NCI-H2196 treated with DMSO at 0.1 percent for 48 hours (cell line): ENCODE measurements around the gene PTPN1.
"Not testable (repeated sequence)": the region's sequence is repeated elsewhere in the genome, so short reads cannot be mapped to it uniquely, and the experiment has no call there.

Experiments
- DNase-seq: peaks from one replicate; lab custom pipeline; 2025; ENCODE audit not compliant: unreplicated experiment; lab: John Stamatoyannopoulos, UW

The PTPN1 gene

DNA sequence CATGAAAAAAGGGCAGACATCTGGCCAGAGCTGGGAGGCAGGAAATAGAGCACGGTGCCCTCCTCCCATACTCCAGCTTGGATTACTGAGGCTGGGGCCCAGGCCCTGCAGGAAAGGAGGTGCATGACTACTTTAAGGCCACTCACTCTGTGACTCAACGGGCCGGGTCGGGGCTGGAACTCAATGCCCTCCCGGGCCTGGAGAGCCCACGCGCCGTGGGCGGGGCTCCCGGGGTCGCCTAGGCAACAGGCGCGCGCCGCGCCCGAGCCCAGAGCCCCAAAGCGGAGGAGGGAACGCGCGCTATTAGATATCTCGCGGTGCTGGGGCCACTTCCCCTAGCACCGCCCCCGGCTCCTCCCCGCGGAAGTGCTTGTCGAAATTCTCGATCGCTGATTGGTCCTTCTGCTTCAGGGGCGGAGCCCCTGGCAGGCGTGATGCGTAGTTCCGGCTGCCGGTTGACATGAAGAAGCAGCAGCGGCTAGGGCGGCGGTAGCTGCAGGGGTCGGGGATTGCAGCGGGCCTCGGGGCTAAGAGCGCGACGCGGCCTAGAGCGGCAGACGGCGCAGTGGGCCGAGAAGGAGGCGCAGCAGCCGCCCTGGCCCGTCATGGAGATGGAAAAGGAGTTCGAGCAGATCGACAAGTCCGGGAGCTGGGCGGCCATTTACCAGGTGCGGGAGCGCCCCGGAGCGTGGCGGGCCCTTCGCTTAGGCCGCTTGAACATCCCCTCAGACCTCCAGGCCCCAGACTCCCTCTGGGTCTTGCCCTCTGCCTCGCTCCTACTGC lies at the start of gene PTPN1:
Gene PTPN1 (plus strand): TSS at position 461 of the 783 bp plus-strand sequence. CDS start 145 bp downstream, at position 606.
- peak; percentile 95 for DNase-seq

DNA sequence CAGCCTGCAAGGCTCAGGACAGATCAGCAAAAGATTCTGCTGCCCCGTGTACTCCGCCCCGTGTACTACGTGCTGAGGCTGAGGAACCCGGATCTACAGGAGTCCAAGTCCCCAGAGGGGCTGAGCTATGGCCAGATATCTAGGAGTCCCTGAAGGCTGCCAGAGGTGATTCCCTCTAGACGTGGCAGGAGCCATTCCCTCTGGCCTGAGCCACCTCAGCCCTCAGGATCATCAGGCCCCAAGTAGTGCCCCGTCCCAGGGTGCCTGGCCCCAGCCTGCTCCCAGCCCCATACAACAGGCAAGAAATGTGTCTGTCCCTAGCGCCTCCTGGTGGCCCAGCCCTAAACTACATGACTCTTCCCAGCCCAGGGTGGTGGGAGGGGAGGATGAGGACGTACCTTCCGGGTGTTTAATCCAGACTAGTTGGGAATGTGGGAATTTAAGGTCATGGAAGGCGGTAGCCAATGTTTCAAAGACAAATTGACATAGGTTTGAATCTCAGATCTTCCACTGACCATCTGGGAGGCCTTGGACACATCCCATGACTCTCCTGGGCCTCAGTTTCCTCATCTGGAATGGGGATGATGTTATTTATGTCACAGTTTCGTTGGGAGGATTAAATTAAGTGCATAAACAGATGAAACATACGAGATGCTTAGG lies 49.4 kb upstream of the PTPN1 start:
- DNase-seq, result no peak

DNA sequence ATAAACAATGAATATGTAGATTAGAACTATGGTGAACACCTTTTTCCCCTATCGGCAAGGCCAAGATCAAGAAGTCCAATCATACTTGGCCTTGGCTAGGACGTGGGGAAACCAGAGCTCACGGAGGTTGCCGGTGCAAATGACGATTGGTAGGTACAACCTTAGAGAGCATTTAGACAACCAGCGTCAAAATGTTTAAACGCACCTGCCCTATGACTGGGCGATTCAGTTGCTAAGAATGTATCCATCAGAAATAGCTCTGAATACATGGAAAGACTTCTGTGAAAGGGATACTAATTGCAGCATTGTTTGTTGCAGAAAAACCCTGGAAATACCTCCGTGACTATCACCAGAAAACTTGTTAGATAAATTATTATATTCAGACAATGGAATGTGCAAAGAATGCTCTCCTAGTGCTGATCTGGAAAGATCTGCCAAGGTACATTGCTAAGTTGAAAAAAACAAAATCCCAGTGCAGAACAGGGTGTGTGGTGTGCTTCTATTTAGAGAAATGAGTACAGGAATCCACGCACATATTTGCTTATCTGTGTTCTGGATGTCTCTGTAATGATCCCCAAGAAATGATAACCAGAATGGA lies 48.0 kb upstream of the PTPN1 start:
- no peak for DNase-seq

DNA sequence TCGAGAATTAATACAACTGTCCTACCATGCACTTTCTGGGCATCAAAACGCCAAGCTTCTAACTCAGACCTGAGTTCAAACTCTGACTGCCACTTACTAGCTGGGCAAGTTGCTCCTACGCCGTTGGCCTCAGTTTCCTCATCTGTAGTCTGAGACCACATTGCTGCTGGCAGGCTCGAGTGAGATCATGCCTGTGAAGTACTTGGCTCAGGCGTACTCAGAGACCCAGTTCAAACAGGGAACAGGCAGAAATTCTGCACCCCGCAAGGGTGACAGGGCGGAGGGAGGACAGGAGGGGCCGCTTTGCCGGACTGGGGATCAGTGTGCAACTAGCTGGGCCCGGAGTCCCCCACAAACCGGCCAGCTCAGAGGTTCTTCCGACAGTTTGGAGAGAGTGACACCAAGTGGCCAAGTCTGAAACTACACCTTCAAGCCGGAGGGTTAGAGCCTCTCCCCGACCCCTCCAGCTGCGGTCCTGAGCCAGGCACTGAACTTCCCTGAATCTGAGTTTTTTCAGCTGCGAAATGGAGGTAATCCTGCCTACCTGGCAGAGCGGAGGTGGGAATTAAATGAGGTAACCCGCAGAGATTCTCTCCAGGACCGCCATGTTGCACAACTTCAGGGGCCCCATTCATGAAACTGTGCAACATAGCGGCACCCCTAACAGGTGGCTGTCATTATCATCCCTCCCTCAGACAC lies 46.0 kb upstream of the PTPN1 start:
- no peak for DNase-seq

DNA sequence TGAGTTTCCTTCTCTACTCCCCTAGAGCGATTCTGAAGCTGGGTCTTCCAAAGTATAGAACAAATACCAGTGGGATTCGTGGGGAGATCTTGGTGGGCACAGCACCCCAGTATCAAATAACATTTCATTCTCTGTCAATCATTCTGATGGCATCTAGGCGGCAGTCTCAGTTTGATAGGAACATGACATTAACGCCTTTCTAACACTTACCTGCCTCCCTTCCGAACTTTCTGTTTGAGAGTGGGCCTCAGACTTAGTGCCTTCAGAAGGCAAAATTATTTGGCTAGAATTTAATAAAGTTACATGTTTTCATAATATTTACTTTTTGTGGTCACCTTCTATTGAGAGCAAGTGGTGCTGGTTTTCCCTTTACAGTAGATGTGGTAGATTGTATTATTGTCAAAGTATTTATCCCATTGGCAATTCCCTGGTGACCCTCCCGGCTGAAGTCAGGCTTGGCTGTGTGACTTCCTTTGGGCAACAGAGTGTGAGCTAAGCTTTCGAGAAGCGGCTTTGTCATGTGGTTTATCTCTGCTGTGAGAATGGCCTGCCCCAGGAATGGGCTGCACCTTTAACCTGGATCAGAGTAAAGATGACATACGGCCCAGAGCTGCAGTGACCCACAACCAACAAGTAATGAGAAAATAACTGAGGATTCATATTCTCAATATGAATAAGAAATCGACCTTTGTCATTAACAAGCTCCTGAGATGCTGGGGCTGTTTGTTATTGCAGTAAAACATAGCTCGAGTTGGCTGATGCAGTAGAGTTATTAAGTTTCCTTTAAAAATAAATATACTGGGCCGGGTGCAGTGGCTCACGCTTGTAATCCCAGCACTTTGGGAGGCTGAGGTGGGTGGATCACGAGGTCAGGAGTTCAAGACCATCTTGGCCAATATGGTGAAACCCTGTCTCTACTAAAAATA lies 45.2 kb upstream of the PTPN1 start:
- no peak for DNase-seq

DNA sequence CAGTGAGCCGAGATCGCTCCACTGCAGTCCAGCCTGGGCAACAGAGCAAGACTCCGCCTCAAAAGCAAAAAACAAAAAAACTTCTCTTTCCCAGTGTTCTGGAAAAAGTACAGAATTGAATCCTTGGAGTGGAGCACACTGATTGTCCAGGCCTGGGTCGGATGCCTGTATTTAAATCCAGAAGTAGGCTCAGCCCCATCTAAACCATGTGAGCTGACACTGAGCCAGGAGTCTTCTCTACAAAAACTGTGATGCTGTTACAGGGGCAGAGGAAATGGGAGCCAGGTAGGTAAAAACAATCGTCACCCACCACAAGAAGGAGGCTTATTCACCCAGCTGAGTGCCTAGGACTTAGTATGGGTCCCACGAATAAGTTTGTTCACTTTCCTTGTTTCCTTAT lies 43.0 kb upstream of the PTPN1 start:
- DNase-seq, result no peak

DNA sequence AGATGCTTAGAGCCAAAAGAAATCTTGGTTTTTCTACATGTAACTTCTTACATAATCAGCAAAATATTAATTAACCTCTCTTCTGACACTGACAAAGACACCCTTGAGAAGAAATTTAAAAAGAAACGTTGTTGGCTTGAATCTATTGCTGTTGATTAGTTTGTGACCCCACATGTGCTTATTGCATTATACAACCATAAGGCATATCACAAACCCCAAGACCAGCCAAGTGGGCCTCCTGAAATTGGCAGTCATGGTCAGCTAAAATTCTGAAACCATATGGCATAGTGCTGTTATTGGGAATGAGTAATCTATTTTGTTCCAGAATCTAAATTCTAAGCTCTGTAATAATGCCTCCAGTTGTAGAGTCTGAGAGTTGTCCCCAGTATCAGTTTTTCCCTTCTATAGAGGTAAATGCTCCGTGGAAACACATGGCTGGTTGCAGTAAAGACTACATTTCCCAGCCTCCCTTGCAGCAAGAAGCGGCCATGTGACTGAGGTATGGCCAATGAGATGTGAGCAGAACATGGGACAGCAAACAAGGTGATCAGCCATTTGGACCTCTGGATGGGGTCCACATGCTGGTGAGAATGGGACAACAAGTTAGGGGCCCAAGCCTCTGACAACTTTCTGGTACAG lies 42.3 kb upstream of the PTPN1 start:
- no peak for DNase-seq

DNA sequence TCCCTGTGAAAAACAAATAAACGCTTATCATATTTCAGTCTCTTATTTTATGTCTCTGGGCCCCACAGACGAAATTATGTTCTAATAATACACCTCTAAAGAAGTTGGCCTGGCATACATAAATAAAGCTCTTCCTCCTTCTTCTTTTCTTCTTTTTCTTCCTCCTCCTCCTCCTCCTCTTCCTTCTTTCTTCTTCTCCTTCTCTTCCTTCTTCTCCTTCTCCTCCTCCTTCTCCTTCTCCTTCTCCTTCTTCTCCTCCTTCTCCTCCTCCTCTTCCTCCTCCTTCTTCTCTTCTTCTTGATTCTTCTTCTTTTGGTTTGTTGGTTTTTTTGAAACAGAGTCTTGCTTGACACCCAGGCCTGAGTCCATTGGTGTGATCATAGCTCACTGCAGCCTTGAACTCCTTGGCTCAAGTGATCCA lies 41.8 kb upstream of the PTPN1 start:
- no peak for DNase-seq

DNA sequence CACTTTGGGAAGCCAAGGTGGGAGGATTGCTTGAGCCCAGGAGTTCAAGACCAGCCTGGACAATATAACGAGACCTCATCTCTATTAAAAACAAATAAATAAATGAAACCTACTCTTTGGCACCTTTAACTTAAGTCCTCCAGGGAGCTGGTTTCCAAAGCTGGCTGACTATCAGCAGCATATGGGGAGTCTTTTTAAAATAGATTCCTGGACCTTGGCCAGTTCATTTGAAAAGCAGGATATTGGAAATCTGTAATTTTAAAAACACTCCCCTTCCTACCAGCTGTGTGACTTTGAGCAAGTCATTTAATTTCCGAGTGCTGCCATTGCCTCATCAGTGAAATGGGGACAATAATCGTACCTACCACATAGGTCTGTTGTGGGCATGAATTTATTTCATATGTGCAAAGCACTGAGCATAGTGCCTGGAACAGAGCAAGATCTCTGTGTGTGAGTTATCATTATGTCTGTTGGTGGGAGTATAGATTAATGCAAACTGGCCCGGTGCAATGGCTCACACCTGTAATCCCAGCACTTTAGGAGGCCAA lies 40.9 kb upstream of the PTPN1 start:
- DNase-seq, result no peak

DNA sequence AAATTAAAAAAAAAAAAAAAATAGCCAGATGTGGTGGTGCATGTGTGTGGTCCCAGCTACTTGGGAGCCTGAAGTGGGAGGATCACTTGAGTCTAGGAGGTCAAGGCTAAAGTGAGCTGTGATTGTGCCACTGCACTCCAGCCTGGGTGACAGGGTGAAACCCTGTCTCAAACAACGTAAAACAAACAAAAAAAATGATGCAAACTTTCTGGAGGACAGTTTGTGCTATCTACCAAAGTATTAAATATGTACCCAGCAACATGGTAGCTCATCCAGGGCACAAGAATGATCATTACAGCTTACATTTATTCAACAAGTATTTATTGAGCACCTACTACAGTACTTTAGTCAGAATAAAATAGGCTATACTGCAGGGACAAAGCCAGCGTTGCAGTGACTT lies 40.4 kb upstream of the PTPN1 start:
- DNase-seq, result no peak

DNA sequence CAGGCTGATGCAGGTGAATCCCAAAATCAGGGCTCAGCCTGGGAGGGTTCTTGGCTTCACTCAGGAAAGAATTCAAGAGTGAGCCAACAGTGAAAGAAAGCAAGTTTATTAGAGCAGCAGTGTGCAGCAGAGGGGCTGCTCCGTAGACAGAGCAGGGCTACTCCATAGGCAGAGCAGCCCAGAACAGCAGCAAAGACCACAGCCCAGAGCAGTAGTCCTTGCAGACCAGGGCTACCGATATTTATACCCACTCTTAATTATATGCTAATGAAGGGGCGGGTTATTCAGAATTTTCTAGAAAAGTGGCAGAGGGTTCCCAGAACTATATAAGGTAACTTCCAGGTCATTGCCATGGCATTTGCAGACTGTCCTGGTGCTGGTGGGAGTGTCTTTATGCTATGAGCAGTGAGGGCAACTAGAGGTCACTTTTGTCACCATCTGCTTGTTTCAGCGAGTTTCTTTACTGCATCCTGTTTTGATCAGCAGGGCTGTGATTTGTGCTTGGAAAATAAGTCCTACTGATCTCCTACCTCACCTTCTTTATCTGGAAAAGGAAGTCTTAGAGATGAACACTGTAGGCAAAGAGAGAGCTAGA lies 39.8 kb upstream of the PTPN1 start:
- DNase-seq, result no peak

DNA sequence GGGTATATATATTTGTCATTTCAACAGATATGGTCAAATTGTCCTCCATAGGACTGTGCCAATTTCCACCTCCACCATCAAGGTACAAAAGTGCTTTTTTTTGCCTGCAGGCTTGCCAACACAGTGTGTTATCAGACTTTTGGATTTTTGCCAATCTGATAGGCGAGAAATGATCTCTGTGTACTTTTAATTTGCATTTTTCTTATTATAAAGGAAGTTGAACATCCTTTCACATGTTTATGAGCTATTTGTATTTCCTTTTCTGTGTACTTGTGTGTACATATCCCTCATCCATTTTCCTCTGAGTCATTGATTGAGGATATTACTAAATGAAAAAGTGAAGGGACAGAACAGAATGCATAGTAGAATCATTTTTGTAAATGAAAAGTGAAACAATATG lies 39.0 kb upstream of the PTPN1 start:
- peak; percentile 45 for DNase-seq

DNA sequence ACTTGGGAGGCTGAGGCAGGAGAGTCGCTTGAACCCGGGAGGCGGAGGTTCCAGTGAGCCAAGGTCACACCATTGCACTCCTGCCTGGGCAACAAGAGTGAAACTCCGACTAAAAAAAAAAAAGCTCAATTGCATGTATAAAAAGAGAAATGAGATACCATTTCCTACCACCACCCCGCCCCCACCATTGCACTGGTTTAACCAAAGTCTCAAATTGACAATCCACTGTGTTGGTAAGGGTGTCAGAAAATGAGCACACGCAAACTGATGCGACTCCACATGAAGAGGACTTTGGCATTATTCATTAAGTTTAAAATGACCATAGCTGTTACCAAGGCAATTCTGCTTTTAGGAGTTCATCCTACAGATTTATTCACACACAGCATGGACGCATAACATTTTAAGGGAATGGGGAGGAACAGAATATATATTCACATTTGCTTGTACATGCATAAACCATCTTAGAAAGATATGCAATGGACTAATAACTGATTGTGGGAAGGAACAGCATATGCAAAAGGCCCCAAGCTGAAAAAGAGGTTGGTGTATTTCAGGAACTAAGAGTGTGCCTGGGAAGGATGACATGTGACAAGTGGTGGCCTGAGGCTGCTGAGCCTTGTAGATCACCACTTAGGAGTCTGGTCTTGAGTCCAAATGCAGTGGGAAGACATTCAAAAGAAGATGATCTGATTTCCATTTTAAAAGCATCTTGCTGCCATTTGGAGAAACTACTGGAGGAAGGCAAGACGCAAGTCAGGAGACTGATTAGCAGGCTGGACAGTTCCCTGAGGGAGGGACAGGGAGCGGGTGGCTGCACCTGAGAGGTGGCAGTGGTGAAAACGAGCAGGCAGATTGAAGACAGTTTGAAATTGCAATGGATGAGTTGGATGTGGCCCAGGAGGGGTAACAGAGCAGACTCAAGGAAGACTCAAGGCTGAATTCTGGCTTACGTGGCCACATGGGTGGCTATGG lies 37.2 kb upstream of the PTPN1 start:
- DNase-seq, result no peak

DNA sequence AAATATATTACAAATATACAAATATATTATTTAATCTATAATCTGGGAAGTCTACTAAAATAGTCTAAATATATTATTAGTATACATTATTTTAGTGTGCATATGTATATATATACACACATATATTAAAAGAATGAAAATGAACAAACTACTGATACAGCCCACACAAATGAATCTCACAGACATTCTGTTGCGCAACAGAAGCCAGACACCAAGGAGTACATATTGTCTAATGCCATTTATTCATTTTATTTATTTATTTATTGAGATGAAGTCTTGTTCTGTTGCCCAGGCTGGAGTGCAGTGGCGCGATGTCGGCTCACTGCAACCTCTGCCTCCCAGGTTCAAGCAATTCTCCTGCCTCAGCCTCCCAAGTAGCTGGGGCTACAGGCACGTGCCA lies 35.8 kb upstream of the PTPN1 start:
- not testable (repeated sequence) for DNase-seq

DNA sequence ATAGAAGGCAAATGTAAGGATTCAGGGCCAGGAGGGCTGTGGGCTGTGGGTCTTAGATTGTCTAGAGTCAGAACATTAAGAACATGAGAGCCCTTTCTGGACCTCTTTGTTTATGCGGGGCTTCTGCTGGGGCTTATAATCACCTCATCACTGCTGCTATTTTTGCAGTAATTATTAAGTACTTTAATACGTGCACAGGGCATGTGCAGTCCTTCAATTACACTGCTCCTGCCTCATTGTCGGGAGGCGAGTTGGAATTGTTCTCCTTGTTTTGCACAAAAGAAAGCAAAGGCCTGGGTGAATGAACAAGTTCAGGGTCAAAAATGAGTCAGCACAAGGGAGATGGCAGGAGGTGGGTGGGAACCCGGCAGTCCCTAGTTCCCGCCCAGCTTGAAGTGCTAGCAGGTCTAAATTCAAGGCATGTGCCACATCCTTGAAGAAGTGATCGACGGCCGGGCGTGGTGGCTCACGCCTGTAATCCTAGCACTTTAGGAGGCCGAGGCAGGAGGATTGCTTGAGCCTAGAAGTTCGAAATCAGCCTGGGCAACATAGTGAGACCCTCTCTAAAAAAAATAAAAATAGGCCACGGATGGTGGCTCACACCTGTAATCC lies 34.4 kb upstream of the PTPN1 start:
- no peak for DNase-seq

DNA sequence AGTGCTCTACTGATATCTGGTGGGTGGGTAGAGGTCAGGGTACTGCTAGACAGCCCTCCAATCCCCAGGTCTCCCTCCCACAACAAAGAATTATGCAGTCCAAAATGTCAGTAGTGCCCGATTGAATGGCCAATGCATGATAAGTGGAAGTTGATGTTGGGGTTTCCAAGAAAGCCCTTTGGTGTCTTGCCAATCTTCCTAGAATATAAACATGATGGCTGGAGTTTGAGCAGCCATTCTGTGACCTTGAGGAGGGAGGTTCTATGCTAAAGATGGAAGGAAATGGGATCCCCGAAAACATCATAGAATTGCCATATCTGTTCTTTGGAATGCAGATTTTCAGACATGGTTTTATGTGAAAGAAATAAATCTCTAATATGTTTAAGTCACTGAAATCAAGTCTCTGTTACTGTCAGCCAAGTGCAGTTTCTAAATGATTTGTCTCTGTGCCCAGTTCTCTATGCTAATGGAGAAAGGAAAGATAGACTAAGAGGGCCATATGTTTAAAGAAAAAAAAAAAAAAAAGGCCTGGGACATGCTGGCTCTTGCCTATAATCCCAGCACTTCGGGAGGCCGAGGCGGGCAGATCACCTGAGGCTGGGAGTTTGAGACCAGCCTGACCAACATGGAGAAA lies 32.8 kb upstream of the PTPN1 start:
- DNase-seq, result no peak
